Spleen (tissue), 11 donors: ENCODE measurements around the gene TMEM163. TPM values are rescaled to one million over a fixed set of nuclear protein-coding genes. Genes with fewer than 3 reads are reported as not detected.

Experiments
- DNase-seq: peaks from one replicate; pipeline ENCODE4 v3.0.0-alpha.2; 2020
- H3K27ac ChIP-seq, 8 donors: fragments of 200-600 bp; sonication (generic) in 7 of 8; 1 replicate in 4 of 8; 2 replicates in 4 of 8; pipeline versions ENCODE4 v1.5.0 to v1.8.0; 2016 to 2021; ENCODE audit warnings: inconsistent platforms in 4 of 8, mild to moderate bottlenecking in 4 of 8, moderate library complexity in 1 of 8
- H3K27me3 ChIP-seq, 7 donors: fragments of 200-600 bp; sonication (generic) in 6 of 7; replicated peaks in 1 of 7; 1 replicate in 4 of 7; 2 replicates in 3 of 7; pipeline versions ENCODE4 v1.5.0 to v1.8.0; 2016 to 2021; ENCODE audit warnings: inconsistent platforms in 3 of 7, mild to moderate bottlenecking in 1 of 7
- H3K36me3 ChIP-seq, 6 donors: fragments of 200-600 bp; sonication (generic) in 5 of 6; 1 replicate in 4 of 6; 2 replicates in 2 of 6; pipeline versions ENCODE4 v1.5.0 to v1.8.0; 2016 to 2021; ENCODE audit warnings: inconsistent platforms in 2 of 6
- H3K4me1 ChIP-seq, 6 donors: fragments of 200-600 bp; sonication (generic) in 5 of 6; 1 replicate in 3 of 6; 2 replicates in 3 of 6; pipeline versions ENCODE4 v1.5.0 to v1.8.0; 2016 to 2021; ENCODE audit warnings: inconsistent platforms in 3 of 6
- H3K4me3 ChIP-seq, 8 donors: fragments of 200-600 bp; sonication (generic) in 7 of 8; 1 replicate in 4 of 8; 2 replicates in 4 of 8; pipeline versions ENCODE4 v1.5.0 to v1.8.0; 2016 to 2021; ENCODE audit warnings: inconsistent platforms in 4 of 8, mild to moderate bottlenecking in 4 of 8, moderate library complexity in 2 of 8
- H3K9me3 ChIP-seq, 8 donors: fragments of 200-600 bp; sonication (generic) in 7 of 8; 1 replicate in 4 of 8; 2 replicates in 4 of 8; pipeline versions ENCODE4 v1.5.0 to v1.8.0; 2016 to 2021; ENCODE audit warnings: inconsistent platforms in 4 of 8
- POLR2A ChIP-seq, 3 donors: fragments of 450-650 bp; IDR thresholded peaks; one replicate each; pipeline ENCODE4 v1.5.1; 2017; ENCODE audit warnings: antibody characterized with exemption in 3 of 3, mild to moderate bottlenecking in 1 of 3
- POLR2AphosphoS5 ChIP-seq, 3 donors: sonication (generic); formaldehyde crosslinking; IDR thresholded peaks; one replicate each; pipeline ENCODE4 v1.5.1; 2017; ENCODE audit warnings: antibody characterized with exemption in 3 of 3
- WGBS, 5 donors: extraction: QIAGEN DNeasy Blood & Tissue Kit in 3 of 5; methylation state at CpG; one replicate each; pipeline versions ENCODE4 v1.1.5 to v1.1.7; 2013 to 2018; 5-methylcytosine and 5-hydroxymethylcytosine counted together
- intact Hi-C: fragments of 100-400 bp; cut with DNase I; formaldehyde crosslinking; loops from one replicate; pipeline ENCODE4 v1.15.0; 2023; ENCODE audit warnings: low total_unique reads
- polyA plus RNA-seq, 3 donors: library from polyadenylated mRNA; stranded (reverse); fragments of 200-250 nt; gene quantifications; one replicate each; pipeline ENCODE4 v1.2.1, GENCODE V29; 2013
- total RNA-seq, 7 donors: library from RNA; depleted of rRNA in 3 of 7; stranded (reverse); fragments of >200 nt in 3 of 7; fragmentation: NEBNext Ultra II Directional in 4 of 7; extraction: Animal tissue kit (Norgen Biotek cat#: 25700) in 4 of 7; gene quantifications; one replicate each; pipeline versions ENCODE4 v1.1.0 to v1.2.1, GENCODE V29; 2016 to 2021
- TF ChIP-seq, protein P1 (sequence below), 11 experiments: fragments of 200-600 bp in 7 of 11; fragments of 450-650 bp in 4 of 11; sonication (generic) in 4 of 11; IDR thresholded peaks in 8 of 11; conservative IDR thresholded peaks in 3 of 11; 1 replicate in 7 of 11; 2 replicates in 4 of 11; pipeline versions ENCODE4 v1.4.0 to v1.8.0; 2016 to 2021; ENCODE audit warnings: antibody characterized with exemption in 11 of 11, inconsistent platforms in 4 of 11, mild to moderate bottlenecking in 1 of 11
- donor health status: healthy with polysubstance abuse.
- donor health status: DM: no; HTN: no; CAD: no; lungs with moderate emphysema.
- donor health status: DM: no; HTN: no; CAD: no.
- donor health status: Bipolar disorder and iron deficiency.
- donor health status: healthy.
- donor health status: DM: no; HTN: no; CAD: no.
- donor health status: DM: yes; HTN: yes; CAD: no.

TMEM163 gene
- total and polyA plus RNA-seq, 10 donors = 2.4 to 12.5 (median 3.7) TPM

DNA sequence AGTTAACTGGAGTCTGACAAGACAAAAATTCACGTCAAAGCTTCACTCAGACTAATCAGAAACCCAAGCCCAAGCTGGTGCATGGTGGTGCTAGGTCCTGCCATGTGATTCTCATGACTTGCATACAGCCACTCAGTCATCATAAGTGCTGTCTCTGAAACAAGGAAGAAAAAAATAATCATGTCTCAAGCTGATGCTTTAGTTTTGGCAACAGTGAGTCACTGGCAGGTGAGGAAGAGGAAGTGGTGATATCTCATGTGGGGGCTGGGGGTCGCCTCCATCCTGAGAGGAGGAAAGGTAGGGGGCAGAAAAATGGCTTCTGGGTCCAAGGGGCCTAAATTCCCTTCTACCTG, 136.3 kb downstream of the TMEM163 start:
- TF ChIP-seq POLR2A (IDR thresholded peaks at IDR 0.05) (no peak), POLR2AphosphoS5 (IDR thresholded peaks at IDR 0.05) (no peak)
- TF ChIP-seq, protein P1, sequence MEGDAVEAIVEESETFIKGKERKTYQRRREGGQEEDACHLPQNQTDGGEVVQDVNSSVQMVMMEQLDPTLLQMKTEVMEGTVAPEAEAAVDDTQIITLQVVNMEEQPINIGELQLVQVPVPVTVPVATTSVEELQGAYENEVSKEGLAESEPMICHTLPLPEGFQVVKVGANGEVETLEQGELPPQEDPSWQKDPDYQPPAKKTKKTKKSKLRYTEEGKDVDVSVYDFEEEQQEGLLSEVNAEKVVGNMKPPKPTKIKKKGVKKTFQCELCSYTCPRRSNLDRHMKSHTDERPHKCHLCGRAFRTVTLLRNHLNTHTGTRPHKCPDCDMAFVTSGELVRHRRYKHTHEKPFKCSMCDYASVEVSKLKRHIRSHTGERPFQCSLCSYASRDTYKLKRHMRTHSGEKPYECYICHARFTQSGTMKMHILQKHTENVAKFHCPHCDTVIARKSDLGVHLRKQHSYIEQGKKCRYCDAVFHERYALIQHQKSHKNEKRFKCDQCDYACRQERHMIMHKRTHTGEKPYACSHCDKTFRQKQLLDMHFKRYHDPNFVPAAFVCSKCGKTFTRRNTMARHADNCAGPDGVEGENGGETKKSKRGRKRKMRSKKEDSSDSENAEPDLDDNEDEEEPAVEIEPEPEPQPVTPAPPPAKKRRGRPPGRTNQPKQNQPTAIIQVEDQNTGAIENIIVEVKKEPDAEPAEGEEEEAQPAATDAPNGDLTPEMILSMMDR (IDR thresholded peaks at IDR 0.05 in 8 of 11, conservative IDR thresholded peaks at IDR 0.05 in 3 of 11) = no peak
- no peak for DNase-seq
- Histone ChIP-seq H3K27ac (peak overlapping the region in 3 of 8 donors; percentile 13 to 39 (median 31)), H3K36me3 (no peaks in the 10 kb centered on the region), H3K27me3 (no peaks in the 10 kb centered on the region), H3K9me3 (no peaks in the 10 kb centered on the region), H3K4me3 (no peak overlapping the region), H3K4me1 (peaks cover 0 to 19% (median 0%) of the 10 kb centered on the region in 6 donors)
- intact Hi-C loops = no loop called here
- WGBS, 5 donors = 46 to 66% (median 53%) methylated on average over 2 of the region's 2 CpGs

DNA sequence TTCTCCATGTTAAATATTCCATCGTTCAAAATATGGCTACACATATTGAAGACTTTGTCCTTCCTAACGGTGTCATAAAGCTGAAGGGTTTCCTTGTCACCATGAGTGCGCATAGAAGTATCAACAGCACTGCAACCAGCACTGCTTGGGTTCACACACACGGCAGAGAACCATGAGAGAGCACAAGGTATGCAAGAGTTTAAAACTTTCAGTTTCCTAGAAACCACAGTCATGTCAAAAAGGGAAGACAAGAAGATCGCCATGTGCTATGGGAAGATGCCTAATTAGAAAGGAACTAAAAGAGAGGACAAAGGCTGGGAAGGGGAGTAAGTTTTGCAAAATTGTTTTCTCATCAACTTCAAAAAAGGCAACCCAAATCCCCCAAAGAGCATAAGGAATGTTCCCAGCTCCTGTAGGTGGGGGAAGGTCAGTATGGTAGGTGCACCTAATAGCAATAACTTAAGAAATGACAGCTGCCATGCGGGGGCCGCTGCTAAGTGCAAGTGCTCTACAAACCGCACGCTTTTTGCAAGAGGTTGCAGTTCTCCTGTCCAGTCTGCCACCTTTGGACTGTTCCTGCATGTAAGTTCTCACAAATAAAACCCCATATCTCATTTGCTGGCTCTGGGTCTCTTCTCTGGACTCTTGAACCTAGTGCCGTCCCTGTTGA, 136.8 kb downstream of the TMEM163 start:
- DNase-seq = no peak
- Histone ChIP-seq H3K4me3 (no peak overlapping the region), H3K9me3 (no peaks in the 10 kb centered on the region), H3K27ac (peak overlapping the region in 3 of 8 donors; percentile 13 to 39 (median 31)), H3K4me1 (peaks cover 0 to 19% (median 0%) of the 10 kb centered on the region in 6 donors), H3K27me3 (no peaks in the 10 kb centered on the region), H3K36me3 (no peaks in the 10 kb centered on the region)
- intact Hi-C loops = no loop called here
- TF ChIP-seq, protein P1 (IDR thresholded peaks at IDR 0.05 in 8 of 11, conservative IDR thresholded peaks at IDR 0.05 in 3 of 11) = no peak
- TF ChIP-seq POLR2A (IDR thresholded peaks at IDR 0.05) (no peak), POLR2AphosphoS5 (IDR thresholded peaks at IDR 0.05) (no peak)
- WGBS, 5 donors = 78 to 87% (median 80%) methylated on average over 10 of the region's 10 CpGs

DNA sequence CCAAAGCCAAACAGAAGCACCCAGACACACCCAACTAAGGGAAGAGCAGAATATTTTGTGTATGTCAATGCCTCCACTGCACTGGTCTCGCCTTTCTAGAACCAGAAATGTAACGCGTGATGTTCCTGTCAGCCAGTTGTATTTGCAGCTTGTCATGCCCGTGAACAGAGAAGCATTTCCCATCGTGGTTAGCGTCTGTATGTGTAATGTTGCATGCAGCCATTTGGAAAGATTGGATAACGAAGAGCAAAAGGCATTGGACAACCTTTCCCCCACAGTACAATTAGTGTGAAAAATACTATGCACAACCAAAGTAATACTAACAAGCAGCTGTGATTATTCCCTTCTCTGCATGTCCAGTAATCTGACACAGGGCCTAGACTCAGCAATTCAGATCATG, 140.5 kb downstream of the TMEM163 start:
- no peak for DNase-seq
- no peak overlapping the region for H3K27ac ChIP-seq
- H3K9me3 ChIP-seq = no peaks in the 10 kb centered on the region
- H3K36me3 ChIP-seq = no peaks in the 10 kb centered on the region
- intact Hi-C loops = no loop called here
- TF ChIP-seq POLR2AphosphoS5 (IDR thresholded peaks at IDR 0.05) (no peak), POLR2A (IDR thresholded peaks at IDR 0.05) (no peak)
- TF ChIP-seq, protein P1 (IDR thresholded peaks at IDR 0.05 in 8 of 11, conservative IDR thresholded peaks at IDR 0.05 in 3 of 11) = no peak
- H3K4me3 ChIP-seq = no peak overlapping the region
- peaks cover 0 to 14% (median 0%) of the 10 kb centered on the region in 6 donors for H3K4me1 ChIP-seq
- no peaks in the 10 kb centered on the region for H3K27me3 ChIP-seq
- WGBS, 5 donors = 82 to 92% (median 88%) methylated on average over 7 of the region's 7 CpGs

DNA sequence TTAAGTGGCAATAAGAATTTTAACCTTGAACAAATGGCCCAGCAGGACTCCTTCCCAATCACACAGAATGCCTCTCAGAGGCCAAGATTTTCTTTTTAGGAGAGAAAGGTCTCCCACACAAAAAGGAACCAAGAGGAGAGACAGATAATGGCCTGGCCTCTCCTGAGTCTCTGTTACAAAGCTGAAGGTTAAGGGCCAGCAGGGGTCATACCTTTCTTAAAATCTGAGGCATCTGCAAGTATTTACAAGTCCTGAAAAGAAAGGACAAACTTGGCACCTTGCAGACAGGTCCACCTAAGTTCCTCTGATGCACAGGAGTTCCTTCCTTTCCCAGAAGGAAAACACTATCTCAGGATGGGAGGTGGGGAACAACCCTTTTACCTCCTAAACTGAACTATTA, 142.3 kb downstream of the TMEM163 start:
- Histone ChIP-seq H3K4me1 (peaks cover 0 to under 1% (median 0%) of the 10 kb centered on the region in 6 donors), H3K9me3 (no peaks in the 10 kb centered on the region), H3K27ac (no peak overlapping the region), H3K27me3 (no peaks in the 10 kb centered on the region), H3K36me3 (no peaks in the 10 kb centered on the region), H3K4me3 (no peak overlapping the region)
- no peak for DNase-seq
- no peak for TF ChIP-seq POLR2A (IDR thresholded peaks at IDR 0.05)
- TF ChIP-seq, protein P1 (IDR thresholded peaks at IDR 0.05 in 8 of 11, conservative IDR thresholded peaks at IDR 0.05 in 3 of 11) = no peak
- no peak for TF ChIP-seq POLR2AphosphoS5 (IDR thresholded peaks at IDR 0.05)
- intact Hi-C loops = no loop called here
